ENCODE measurements around the gene ATP2B3. TPM values are rescaled to one million over a fixed set of nuclear protein-coding genes. Genes with fewer than 3 reads are reported as not detected.

ATP2B3 gene
- total RNA-seq, 1 donor from 2014 or later = not detected

DNA sequence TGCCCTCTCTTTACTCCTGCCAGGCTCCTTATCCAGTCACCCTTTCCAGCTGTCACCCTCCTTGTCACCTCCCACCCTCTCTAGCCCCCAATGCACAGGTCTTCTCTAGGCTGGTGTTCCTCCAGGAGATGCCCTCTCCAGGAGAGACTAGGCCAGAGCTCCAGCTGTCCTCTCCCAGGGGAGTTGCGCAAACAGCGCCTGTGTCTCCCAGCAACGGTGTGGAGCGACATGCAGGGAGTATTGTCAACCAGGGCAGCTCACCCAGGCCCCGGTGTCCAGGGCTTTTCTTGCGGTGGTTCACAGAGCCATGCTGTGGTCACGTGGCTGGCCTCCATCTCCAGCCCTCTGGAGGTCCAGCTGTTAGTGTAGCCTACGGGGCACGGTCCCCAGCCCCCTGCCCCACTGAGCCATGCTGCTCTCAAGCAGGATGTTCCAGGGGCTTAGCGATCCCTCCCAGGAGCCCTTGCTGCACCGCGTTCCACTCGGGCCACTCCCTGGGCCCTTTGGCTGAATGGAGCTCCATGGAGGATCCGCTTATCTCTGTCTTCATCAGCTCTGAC is 46.7 kb downstream of the ATP2B3 start:
- DNase-seq (ENCODE audit: low spot score) = no peak

DNA sequence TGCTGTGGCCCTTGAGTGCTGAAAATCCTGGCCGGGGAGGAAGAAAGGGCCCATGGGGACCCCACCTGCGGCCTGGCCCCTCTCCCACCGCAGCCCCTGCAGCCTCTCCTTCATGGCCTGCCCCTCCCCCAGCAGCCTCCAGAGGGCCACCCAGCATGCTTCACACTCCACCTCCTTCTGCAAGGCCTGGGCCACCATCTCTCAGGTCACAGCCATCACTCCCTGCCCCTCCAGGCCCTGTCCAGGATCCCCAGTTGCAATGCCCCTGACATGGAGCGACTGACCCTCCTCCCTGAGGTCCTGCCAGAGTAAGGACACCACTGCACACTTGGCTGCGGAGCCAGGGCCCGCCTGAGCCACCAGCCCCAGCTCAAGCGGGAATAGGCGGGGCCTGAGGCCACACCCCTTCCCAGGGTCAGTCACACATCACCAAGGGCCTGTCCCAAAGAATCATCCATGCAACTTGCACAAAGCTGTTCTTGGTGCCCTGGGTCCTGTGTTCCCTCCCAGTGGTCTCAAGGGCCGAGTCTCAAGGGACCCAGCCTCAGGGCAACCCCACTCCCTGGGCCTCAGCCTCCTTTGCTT is 48.6 kb downstream of the ATP2B3 start:
- no peak for DNase-seq (ENCODE audit: low spot score)

DNA sequence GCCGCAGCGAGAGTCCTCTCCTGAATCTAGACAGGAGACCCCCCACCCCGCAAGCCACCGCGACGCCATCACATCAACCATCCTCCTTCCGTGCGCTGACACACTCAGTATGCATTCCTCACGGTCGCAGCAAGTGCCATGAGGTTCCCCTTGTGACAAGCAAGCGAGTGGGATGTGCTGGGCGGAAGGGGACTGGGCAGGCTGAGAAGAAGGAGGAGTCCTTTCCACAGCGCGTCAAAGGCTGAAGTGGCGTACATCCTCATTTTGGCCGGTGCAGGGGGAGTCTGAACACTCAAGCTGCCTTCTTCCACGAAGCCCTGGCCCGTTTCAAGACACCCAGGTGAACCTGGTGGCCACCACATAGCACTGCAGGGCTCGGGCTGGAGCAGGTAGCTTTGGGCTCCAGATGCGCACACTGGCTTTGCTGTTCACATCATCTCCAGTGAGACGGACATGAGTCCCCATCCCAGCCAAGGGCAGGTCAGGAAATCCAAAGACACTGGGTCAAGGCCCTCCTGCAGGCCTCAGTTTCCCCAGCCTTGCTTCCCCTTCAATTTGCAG is 51.1 kb downstream of the ATP2B3 start:
- no peak for DNase-seq (ENCODE audit: low spot score)

DNA sequence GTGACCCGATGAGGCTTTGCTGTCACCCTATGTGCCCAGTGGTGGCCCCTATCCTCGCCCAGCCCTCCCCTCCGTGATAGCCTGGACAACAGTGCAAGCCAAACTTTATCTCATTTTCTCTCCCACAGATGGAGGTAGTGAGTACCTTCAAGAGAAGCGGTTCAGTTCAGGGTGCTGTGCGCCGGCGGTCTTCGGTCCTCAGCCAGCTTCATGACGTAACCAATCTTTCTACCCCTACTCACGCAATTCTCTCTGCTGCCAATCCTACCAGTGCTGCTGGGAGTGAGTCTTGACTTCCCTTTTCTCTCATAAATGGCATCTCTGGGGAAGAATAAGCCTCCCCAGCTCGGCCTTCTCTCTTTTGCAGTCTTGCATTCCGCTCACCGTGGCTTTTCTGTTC is 52.0 kb downstream of the ATP2B3 start:
- no peak for DNase-seq (ENCODE audit: low spot score)

DNA sequence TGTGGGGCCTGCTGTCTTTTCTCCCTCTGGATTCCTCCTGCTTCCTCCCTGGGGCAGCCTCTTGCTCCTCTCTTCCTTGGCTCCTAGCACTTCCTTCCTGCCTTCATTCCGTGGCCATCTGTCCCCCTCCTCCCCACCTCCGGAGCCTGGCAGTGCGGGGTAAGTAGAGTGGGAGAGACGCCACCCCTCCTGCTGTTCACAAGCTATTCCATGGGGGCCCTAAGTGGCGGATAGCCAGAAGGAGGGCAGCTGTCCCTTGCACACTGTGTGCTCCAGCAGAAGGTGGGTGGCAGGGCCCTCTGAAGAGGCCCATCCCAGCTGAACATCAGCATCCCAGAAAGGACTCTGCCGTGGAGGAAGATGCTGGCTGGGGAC is 54.1 kb downstream of the ATP2B3 start:
- DNase-seq (ENCODE audit: low spot score) = no peak

DNA sequence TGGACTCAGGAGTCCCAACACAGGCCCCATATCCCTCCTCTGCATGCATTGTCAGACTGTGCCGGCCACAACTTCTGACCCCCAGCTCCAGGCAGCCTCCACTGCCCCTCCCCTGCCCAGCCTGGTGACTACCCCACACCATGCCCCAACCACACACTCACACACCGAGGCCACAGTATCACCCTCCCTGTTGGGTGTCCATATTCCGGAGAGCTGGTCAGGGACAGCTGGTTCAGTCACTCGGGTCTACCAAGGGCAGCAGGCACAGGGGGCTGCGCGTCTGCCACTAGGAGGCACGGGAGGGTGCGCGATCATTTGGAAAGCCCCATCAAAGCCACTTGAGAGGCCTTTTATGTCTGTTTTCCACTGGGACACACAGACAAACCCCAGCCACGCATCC is 55.2 kb downstream of the ATP2B3 start:
- DNase-seq (ENCODE audit: low spot score) = no peak

DNA sequence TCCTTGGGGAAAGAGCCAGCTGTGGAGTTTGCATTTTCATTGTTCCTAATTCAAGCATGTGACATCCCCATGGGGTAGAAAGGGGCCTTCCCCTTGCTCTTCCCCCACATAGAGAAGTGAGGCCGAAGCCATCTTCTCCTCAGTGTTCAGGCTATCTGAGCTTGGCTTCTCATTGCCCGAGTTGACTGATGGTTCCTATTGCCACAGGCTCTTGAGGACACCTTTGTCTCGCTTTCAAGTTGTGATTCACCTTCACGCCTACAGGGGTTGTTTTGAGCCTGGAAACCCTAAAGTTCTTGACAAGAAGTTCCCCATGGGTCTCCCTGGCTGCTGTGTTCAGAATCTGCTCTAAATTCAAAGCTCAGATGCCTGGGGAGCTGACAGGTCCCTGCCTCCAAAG is 56.5 kb downstream of the ATP2B3 start:
- no peak for DNase-seq (ENCODE audit: low spot score)

DNA sequence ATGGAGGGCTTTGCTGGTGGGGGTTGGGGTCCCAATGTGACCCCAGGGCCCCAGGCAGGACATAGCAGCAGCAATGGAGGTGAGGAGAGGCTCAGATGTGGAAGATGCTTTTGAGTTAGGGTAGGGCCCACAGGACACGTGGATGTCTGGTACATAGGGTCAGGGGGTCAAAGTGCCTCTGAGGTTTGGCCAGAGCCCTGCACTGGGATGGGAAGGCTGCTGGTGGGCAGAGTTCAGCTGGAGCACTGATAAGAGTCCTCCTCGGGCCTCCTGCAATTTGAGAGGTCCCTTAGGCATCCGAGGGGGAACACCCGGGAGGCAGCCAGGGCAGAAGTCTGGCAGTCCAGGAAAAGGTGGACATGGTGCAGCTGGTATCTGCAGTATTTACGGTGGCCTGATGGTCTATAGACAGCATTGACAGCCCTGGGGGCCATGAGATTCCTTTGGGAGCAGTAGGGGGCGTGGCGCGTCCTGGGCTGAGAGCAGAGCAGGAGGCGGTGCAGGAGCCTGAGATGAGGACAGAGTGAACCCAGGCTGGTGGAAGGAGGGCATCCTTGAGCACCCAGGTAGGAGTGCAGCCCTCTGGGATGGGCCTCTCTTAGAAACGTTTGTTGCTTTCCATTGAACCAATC is 58.9 kb downstream of the ATP2B3 start:
- no peak for DNase-seq (ENCODE audit: low spot score)

DNA sequence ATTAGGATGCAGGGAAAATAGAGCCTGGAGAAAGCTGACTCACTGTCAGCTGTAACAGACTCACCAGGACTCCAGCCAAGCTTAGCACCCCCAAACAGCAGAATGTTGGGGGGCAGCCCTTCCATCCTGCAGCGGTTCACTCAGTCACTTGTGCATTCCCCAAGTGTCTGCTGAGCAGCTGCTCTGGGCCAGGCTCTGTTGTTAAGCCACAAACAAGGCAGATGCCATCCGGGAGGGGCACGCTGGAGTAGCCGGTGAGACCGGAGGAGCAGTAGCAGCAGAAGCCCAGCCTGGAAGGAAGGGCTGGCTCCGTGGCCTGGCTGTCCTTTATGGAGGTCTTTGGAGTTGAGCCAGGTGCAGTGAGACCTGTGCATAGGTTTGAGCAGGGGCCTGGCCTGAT is 59.5 kb downstream of the ATP2B3 start:
- DNase-seq (ENCODE audit: low spot score) = no peak

DNA sequence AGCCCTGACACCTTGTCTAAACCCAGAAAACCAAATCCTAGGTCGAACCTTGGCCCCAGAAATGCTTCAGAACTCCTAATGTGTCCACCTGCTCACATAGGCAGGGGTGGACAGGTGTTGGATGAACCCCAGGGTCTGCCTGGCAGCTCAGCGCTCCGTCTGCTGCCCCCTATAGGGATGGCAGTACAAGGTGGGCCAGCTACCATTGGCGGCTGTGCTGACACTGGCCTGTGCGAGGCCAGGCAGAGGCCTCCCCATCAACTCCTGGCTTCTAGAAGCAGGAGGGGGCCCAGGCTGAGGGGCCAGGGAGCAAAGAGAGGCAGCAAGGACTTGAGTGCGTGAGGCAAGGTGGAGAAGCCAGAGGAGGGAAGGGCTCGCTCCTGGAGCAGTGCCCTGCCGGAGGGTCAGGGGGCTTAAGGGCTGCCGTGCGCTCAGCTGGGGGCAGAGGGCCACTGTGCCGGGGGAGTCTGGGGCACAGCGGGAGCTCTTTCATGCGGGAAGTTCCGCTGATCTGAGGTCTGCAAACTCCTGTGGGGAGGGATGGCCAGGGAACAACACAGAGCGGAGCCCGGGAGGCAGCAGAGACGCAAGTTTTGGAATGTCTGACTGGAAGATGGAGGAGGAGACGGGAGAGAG is 60.9 kb downstream of the ATP2B3 start:
- no peak for DNase-seq (ENCODE audit: low spot score)

DNA sequence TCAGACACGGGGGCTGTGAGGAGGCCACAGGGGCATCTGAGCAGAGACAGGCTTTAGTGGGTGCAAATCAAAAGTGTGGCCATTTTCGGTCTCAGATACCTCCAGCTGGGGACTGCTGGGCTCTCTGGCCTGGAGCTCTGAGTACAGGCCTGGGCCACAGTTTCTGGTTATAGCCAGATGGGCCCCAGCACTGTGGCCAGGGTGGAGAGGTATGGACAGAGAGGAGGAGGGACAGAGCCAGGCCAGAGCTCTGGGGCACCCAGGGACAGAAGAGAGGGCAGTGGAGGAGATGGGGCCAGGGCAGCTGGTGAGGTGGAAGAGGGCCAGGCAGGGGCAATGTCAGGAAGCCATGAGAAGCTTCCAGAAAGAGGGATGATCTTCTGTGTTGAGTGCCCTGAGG is 61.4 kb downstream of the ATP2B3 start:
- DNase-seq (ENCODE audit: low spot score) = no peak

DNA sequence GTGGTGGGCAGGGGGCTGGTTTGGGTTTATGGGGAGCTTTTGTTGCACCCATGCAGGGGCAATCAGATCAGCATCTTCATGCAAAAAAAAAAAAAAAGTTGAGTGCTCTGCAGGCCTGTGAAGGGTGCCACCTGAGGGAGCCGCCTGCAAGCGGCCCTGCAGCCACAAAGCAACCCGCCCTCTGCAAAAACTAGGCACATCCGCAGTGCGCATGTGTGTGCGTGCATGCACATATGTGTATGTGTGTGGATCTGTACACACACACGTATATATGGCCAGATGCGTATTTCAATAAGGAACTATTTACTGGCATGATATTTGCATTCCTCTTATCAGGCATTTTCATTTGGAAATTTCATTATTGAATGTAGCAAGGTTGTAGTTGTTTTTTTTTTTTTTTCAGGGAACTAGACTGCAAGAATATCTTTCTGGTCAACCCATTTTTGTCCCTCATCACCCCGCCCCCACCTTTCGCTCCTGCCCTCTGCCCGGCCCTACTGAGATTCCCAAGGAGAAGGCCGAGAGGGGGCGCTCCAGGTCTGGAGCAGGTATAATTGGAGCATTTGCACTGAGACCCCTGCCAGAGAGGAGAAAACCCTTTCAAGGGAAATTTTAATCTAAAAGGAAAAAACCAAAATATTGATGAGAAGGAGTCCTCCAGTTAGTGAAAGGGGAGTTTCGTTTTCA is 63.4 kb downstream of the ATP2B3 start:
- no peak for DNase-seq (ENCODE audit: low spot score)

DNA sequence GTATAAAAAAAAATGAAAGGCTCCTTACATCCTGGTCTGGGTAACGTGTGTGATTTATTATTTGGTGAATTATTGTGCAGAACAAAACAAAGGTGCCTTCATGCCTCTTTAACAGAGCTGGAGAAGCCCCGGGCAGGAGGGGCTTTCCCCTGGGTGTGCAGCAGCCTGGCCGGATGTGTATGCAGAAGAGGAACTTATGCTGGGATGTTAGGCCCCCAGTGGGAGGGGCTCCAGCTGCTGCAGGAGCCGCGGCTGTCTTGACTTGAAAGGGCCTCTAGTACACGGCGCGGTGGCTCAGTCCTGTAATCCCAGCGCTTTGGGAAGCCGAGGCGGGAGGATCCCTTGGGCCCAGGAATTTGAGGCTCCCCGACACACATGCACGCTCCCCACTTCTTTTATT is 65.5 kb downstream of the ATP2B3 start:
- no peak for DNase-seq (ENCODE audit: low spot score)

DNA sequence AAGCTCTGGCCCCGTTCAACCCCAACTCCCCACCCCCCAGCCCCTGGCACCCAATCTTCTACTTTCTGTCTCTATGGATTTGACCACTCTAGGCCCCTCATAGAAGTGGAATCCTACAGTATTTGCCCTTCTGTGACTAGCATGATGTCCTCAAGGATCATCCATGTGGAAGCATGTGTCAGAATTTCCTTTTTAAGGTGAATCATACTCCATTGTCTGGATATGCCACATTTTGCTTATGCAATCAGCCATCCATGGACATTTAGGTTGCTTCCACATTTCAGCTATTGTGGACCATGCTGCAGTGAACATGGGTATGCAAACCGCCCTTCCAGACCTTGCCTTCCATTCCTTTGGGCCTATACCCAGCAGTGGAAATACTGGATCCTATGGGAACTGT is 66.0 kb downstream of the ATP2B3 start:
- no peak for DNase-seq (ENCODE audit: low spot score)

DNA sequence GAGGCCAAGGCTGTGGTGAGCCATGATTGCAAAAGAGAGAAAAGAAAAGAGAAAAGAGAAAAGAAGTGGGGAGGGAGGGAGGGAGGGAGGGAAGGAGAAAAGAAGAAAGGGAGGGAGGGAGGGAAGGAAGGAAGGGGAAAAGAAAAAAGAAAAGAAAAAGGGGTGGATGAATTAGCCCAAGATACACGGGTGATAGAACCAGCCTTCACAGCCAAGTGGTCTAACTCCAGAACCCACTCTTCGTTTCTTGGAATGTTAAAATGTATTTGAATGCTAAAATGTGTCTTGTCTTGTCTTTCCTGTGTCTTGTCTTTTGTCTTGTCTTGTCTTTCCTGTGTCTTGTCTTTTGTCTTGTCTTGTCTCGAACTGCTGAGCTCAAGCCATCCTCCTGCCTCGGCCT is 68.4 kb downstream of the ATP2B3 start:
- no peak for DNase-seq (ENCODE audit: low spot score)

DNA sequence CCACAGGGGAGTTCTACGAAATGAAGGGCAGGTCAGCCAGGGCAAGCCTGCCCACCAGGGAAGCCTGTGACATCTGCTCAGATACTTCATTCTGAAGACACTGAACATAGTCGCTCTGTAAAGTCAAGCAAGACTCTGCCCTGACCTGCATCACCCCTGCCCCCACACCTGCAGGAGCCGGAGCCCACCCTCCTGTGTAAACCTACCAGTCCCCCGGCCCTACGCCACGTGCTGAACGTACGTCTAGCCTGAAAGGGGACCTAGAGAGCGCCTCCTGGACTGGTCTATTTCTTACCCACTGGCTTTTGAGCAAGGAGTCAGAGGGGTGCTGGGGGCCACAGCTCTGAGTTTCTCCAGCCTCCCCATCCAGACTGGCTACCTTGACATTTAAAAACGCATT is 69.9 kb downstream of the ATP2B3 start:
- DNase-seq (ENCODE audit: low spot score) = no peak

DNA sequence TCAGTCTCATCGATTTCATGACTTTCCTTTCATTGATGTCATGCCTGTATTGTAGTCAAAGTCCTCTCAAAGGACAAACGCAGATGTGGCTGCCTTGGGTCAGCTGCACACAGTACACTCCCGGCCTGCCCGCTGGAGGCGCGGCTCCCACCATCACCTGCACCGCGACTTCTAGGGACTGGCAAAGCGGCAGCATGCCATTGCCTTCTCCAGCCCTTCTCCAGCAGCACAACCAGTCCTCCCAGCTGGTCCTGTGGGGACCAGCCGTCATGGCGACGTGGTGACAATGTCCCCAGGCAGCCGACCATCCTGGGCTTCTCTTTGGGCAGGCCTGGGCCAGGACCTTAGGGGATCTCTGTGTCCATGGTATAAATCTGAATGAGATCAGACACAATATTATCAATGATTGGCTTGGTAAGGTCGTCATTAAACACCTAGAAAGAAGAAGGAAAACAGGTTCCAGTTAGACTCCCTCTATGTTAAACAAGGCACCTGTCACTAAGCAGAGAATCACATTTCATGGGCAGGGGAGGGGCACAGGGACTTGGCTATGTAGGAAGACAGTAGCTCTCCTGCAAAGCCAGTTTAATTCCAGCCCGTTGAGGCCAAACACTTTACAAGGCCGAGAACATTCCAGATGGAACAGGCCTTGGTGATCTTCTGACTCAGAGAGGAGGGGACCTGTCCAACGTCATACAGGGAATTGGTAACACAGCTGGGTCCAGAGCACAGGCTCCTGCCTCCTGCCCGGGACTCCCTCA is 70.8 kb downstream of the ATP2B3 start:
- DNase-seq (ENCODE audit: low spot score) = no peak

DNA sequence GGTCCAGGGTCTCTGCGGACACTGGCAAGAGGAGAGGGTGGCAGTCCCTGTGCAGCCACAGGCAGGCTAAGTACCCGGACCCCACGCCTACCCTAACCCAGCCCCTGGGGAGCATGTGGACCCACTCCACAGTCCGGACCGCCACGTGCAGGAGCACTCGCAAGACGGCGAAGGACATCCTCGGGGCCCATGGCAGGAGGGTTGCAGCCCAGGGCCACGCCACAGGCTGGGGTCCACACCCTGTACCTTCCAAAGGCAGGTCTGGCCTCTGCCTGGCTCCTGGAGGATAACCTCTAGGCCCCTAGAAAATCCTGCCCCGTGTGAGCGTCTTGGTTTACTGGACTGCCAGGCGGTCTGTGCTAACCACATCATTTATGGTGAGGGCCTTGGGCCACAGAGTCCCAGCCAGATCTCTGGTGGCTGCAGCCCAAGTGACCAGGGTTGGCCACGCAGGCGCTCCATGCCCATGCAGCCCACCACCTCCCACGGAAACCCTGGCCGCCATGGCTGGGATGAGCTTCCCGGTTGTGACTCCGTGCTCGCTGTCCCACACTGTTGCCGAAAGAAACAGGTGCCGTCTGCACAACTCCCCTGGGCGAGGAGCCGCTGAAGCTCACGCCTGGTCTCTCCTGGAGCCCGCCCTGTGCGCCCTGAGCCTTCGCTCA is 71.5 kb downstream of the ATP2B3 start:
- no peak for DNase-seq (ENCODE audit: low spot score)

DNA sequence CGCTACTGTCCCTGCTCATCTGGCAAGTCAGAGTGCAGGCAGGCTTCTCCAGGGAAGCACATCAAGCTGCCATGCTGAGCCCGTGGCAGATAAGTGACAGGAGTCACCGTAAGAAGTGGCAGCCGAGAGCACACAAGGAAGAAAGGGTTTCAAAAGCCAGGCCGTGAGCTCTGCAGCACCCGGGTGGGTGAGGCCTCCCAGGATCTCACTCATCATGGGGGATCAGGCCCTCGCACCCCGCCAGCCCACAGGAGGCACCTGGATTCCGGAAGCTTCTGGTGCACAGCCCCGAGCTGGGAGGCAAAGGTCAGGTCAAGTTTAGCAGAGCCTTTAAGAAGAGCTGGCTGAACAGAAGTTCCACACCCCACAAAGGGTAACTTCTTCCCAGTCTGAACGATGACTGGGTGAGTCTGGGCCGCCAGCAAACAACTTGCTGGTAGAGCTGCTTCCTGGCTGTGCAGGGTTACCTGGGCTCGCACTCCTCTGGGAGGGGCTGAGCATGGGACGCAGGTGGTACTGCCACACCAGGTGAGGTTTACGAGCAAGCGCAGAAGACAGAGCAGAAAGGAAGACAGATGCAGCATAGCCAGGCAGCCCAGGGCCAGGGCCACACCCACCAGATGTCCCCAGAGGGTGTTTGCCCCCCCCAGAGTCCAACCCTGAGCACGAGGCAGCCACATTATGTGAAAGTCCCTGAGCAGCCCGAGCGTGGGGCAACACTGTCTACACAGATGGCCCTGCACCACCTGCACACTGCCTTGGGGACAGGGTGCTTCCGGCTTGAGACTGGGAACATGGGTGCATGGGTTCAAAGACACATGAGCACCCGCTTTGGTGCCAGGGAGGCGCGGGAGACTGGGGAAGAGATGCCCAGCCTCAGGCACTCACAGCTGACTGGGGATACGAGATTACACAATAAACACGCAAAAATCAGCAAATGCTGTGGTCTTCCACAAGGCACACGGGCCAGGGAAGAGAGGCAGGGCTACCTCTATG is 73.8 kb downstream of the ATP2B3 start:
- no peak for DNase-seq (ENCODE audit: low spot score)
